ENCODE data around the gene CTAGE4.
"Not testable (repeated sequence)": the region's sequence is repeated elsewhere in the genome, so short reads cannot be mapped to it uniquely, and the experiment has no call there.

Gene CTAGE4

GRCh38 chr7:144183166-144183565, at the start of gene CTAGE4:
Gene CTAGE4, plus strand, starts transcription at chr7:144183466. Its CDS starts 38 bp downstream, at chr7:144183504.
- H3K79me2 ChIP-seq (ENCODE audit: low read length); H3K4me2 ChIP-seq (ENCODE audit: low read length); H3K9ac ChIP-seq (ENCODE audit: low read length); H3K27ac ChIP-seq (ENCODE audit: low read length); H3K36me3 ChIP-seq (replicated peaks; ENCODE audit: low read depth, low read length); H2AFZ ChIP-seq (ENCODE audit: low read depth, low read length); H3K4me3 ChIP-seq (ENCODE audit: low read length); H3K9me3 ChIP-seq (ENCODE audit: insufficient read depth, low read length); H4K20me1 ChIP-seq (ENCODE audit: insufficient read depth, low read length); H3K4me1 ChIP-seq (ENCODE audit: low read length); H3K27me3 ChIP-seq (ENCODE audit: low read depth, low read length): not testable (repeated sequence)

GRCh38 chr7:144134116-144134515, 49.1 kb upstream of the CTAGE4 start:
- Histone ChIP-seq H2AFZ (ENCODE audit: low read depth, low read length) (no peak overlapping the region), H3K9ac (ENCODE audit: low read length) (no peak overlapping the region), H3K36me3 (replicated peaks; ENCODE audit: low read depth, low read length) (no peaks in the 10 kb centered on the region), H4K20me1 (ENCODE audit: insufficient read depth, low read length) (no peaks in the 10 kb centered on the region), H3K27ac (ENCODE audit: low read length) (no peak overlapping the region), H3K79me2 (ENCODE audit: low read length) (no peaks in the 10 kb centered on the region), H3K4me2 (ENCODE audit: low read length) (no peak overlapping the region), H3K4me3 (ENCODE audit: low read length) (no peak overlapping the region), H3K27me3 (ENCODE audit: low read depth, low read length) (peaks cover 11% of the 10 kb centered on the region; the same call in 1 of the 2 replicates), H3K4me1 (ENCODE audit: low read length) (peaks cover 6% of the 10 kb centered on the region), H3K9me3 (ENCODE audit: insufficient read depth, low read length) (no peaks in the 10 kb centered on the region)
- TF ChIP-seq EZH2phosphoT487 (IDR thresholded peaks at IDR 0.05; ENCODE audit: low read depth) (no peak), CTCF (IDR thresholded peaks at IDR 0.05; ENCODE audit: low read depth, low read length) (no peak)

GRCh38 chr7:144137501-144137900, 45.8 kb upstream of the CTAGE4 start:
- H3K27ac ChIP-seq (ENCODE audit: low read length), result no peak overlapping the region
- no peak overlapping the region for H3K4me3 ChIP-seq (ENCODE audit: low read length)
- TF ChIP-seq CTCF (IDR thresholded peaks at IDR 0.05; ENCODE audit: low read depth, low read length) (no peak), EZH2phosphoT487 (IDR thresholded peaks at IDR 0.05; ENCODE audit: low read depth) (no peak)
- H3K9ac ChIP-seq (ENCODE audit: low read length), result no peak overlapping the region
- peaks cover 11% of the 10 kb centered on the region; the same call in 1 of the 2 replicates for H3K27me3 ChIP-seq (ENCODE audit: low read depth, low read length)
- H3K9me3 ChIP-seq (ENCODE audit: insufficient read depth, low read length), result no peaks in the 10 kb centered on the region
- no peaks in the 10 kb centered on the region for H3K36me3 ChIP-seq (replicated peaks; ENCODE audit: low read depth, low read length)
- no peaks in the 10 kb centered on the region for H4K20me1 ChIP-seq (ENCODE audit: insufficient read depth, low read length)
- H3K4me1 ChIP-seq (ENCODE audit: low read length), result peaks cover 6% of the 10 kb centered on the region
- no peaks in the 10 kb centered on the region for H3K79me2 ChIP-seq (ENCODE audit: low read length)
- no peak overlapping the region for H2AFZ ChIP-seq (ENCODE audit: low read depth, low read length)
- no peak overlapping the region for H3K4me2 ChIP-seq (ENCODE audit: low read length)

- H3K9ac ChIP-seq (ENCODE audit: low read length), result no peak overlapping the region
- no peak overlapping the region for H3K4me3 ChIP-seq (ENCODE audit: low read length)
- H3K27me3 ChIP-seq (ENCODE audit: low read depth, low read length), result no peaks in the 10 kb centered on the region
- no peaks in the 10 kb centered on the region for H3K36me3 ChIP-seq (replicated peaks; ENCODE audit: low read depth, low read length)
- TF ChIP-seq CTCF (IDR thresholded peaks at IDR 0.05; ENCODE audit: low read depth, low read length) (no peak), EZH2phosphoT487 (IDR thresholded peaks at IDR 0.05; ENCODE audit: low read depth) (no peak)
- H3K27ac ChIP-seq (ENCODE audit: low read length), result no peak overlapping the region
- H3K79me2 ChIP-seq (ENCODE audit: low read length), result no peaks in the 10 kb centered on the region
- no peak overlapping the region for H2AFZ ChIP-seq (ENCODE audit: low read depth, low read length)
- no peak overlapping the region for H3K4me2 ChIP-seq (ENCODE audit: low read length)
- H3K9me3 ChIP-seq (ENCODE audit: insufficient read depth, low read length), result 0 out of 2 replicates have a peak, but pooled peaks cover 1% of the 10 kb centered on the region
- H4K20me1 ChIP-seq (ENCODE audit: insufficient read depth, low read length), result no peaks in the 10 kb centered on the region
- H3K4me1 ChIP-seq (ENCODE audit: low read length), result no peaks in the 10 kb centered on the region
Measured at GRCh38 chr7:144142187-144142586, 41.1 kb upstream of the CTAGE4 start.

GRCh38 chr7:144144426-144144825, 38.8 kb upstream of the CTAGE4 start:
- Histone ChIP-seq H3K9me3 (ENCODE audit: insufficient read depth, low read length) (peaks cover 9% of the 10 kb centered on the region; the same call in 1 of the 2 replicates), H3K36me3 (replicated peaks; ENCODE audit: low read depth, low read length) (no peaks in the 10 kb centered on the region), H4K20me1 (ENCODE audit: insufficient read depth, low read length) (no peaks in the 10 kb centered on the region), H2AFZ (ENCODE audit: low read depth, low read length) (no peak overlapping the region), H3K4me3 (ENCODE audit: low read length) (no peak overlapping the region), H3K9ac (ENCODE audit: low read length) (no peak overlapping the region), H3K27ac (ENCODE audit: low read length) (no peak overlapping the region), H3K4me2 (ENCODE audit: low read length) (no peak overlapping the region), H3K4me1 (ENCODE audit: low read length) (no peaks in the 10 kb centered on the region), H3K79me2 (ENCODE audit: low read length) (no peaks in the 10 kb centered on the region), H3K27me3 (ENCODE audit: low read depth, low read length) (no peaks in the 10 kb centered on the region)
- no peak for TF ChIP-seq EZH2phosphoT487 (IDR thresholded peaks at IDR 0.05; ENCODE audit: low read depth)
- TF ChIP-seq CTCF (IDR thresholded peaks at IDR 0.05; ENCODE audit: low read depth, low read length), result no peak
